Amniotic stem cell (primary cell): ENCODE results near the gene PCSK1N.
"Not testable (repeated sequence)": the region's sequence is repeated elsewhere in the genome, so short reads cannot be mapped to it uniquely, and the experiment has no call there.

Experiments
- DNase-seq: peaks from one replicate; lab custom pipeline; 2025; lab: John Stamatoyannopoulos, UW

Gene PCSK1N

DNA sequence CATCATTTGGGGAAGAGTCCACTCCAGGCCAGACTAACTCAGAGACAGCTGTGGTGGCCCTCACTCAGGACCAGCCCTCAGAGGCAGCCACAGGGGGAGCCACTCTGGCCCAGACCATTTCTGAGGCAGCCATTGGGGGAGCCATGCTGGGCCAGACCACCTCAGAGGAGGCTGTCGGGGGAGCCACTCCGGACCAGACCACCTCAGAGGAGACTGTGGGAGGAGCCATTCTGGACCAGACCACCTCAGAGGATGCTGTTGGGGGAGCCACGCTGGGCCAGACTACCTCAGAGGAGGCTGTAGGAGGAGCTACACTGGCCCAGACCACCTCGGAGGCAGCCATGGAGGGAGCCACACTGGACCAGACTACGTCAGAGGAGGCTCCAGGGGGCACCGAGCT lies 12.4 kb downstream of the PCSK1N start:
- no peak for DNase-seq

GRCh38 chrX:48819394-48819793 lies 16.0 kb downstream of the PCSK1N start:
- not testable (repeated sequence) for DNase-seq

DNA sequence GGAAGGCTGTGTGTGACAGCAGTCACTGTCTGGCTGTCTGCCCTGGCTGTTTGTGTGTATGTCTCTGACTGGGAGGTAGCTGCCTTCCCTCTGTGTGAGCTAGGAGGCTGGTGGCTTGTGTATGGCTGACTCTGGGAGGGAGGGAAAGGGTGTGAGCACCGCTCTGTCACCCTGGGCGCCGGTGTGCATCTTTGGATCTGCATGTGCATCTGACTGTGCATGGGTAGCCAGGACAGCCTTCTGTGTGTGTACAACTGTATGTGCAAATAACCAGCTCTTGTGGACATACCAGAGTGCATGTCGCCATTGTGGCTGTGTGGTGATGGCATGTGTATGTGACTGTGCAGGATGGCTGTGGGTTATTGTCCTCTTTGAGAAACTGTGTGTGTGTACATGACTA lies 16.5 kb downstream of the PCSK1N start:
- DNase-seq: no peak

DNA sequence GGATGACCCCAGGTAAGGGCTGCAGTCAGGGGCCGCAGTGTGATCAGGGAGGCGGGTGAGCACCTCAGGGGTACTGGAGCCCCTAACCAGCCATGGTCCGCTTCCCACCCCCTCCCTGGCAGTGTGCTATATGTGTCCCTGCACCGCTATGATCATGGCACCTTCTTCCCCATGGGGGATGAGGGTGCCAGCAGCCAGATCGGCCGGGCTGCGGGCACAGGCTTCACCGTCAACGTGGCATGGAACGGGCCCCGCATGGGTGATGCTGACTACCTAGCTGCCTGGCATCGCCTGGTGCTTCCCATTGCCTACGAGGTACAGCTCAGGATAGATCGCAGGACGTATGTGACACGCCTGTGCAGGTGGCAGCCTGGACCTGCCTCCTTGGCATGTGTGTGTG lies 17.3 kb downstream of the PCSK1N start:
- no peak for DNase-seq

DNA sequence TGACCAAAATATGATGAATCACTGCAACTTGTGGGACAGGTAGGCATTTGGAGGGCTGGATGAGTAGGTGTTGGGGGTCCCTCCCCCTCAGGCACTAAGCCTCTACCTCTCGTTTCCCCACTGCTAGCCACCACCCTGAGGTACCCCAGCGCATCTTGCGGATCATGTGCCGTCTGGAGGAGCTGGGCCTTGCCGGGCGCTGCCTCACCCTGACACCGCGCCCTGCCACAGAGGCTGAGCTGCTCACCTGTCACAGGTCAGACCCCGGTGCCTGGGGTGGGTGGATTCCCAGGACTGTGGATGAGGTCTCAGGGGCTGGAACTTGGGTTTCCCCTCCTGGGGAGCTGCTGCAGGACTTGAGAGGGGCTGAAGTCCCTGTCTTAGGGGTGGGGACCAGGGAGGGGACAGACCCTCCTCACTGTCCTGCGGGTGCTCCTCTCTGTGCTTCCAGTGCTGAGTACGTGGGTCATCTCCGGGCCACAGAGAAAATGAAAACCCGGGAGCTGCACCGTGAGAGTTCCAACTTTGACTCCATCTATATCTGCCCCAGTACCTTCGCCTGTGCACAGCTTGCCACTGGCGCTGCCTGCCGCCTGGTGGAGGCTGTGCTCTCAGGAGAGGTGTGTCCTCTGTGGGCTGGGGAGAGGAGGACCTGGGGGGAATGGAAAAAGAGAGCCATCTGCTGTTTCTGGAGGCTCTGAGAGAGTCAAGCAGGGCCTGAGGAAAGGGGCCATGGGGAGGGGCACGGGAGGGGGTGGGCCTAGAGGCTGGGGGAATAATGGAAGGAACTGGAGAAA lies 19.2 kb downstream of the PCSK1N start:
- DNase-seq: no peak

DNA sequence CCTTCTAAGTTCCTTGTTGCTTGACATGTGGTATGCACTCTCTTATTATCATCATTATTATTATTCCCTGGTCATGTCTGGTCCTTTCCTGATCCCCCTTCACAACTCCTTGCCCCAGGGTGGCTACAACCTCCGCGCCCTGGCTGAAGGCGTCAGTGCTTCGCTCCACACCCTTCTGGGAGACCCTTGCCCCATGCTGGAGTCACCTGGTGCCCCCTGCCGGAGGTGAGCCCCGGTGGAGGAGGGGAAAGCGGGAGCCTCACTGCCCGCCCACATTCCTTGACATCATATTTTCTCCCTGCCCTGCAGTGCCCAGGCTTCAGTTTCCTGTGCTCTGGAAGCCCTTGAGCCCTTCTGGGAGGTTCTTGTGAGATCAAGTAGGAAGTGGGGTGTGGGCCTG lies 20.1 kb downstream of the PCSK1N start:
- DNase-seq: no peak

DNA sequence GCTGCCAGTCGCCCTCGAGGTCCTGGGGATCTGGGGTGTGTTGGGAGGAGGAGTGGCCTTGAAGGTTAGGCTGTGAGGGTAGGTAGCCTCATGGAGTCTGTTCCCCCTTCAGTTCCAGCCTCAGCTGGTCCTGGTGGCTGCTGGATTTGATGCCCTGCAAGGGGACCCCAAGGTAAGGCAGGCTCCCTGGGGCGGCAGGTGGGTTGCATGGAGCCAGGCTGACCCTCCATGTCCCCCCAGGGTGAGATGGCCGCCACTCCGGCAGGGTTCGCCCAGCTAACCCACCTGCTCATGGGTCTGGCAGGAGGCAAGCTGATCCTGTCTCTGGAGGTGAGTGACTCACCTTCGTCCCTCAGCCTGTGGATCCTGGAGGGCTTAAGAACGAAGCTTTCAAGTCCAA lies 20.7 kb downstream of the PCSK1N start:
- DNase-seq: no peak

DNA sequence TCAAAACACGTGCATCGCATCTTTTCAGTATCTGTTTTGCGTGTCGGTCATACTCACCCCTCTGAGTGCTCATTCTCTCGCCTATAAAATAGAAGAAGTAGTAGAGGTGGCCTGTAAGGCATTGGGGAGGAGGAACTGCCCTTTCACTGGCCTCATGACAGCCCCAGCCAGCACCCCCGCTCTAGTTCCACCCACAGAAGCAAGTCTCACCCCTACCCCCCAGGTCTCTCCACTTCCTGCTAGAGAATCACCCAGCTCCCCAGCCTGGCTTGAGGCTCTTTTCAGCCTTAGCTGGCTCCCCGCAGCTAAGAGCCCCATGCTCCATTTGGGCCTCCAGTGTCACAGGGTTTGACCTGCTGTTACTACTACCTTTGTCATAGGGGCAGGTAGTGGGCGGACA lies 21.8 kb downstream of the PCSK1N start:
- no peak for DNase-seq

GRCh38 chrX:48806081-48806480 lies 29.3 kb downstream of the PCSK1N start:
- no peak for DNase-seq

GRCh38 chrX:48802905-48803200 lies 32.6 kb downstream of the PCSK1N start:
- DNase-seq: no peak

GRCh38 chrX:48802089-48802904 lies 33.1 kb downstream of the PCSK1N start:
- DNase-seq: peak; percentile 31

- DNase-seq: peak; percentile 93
Observed at GRCh38 chrX:48801280-48802088, 33.9 kb downstream of the PCSK1N start, which contains the start of gene HDAC6. HDAC6 (plus strand) TSS chrX:48802067; CDS start chrX:48802693, 626 bp downstream.

GRCh38 chrX:48800574-48801279 lies 34.7 kb downstream of the PCSK1N start:
- DNase-seq: no peak

DNA sequence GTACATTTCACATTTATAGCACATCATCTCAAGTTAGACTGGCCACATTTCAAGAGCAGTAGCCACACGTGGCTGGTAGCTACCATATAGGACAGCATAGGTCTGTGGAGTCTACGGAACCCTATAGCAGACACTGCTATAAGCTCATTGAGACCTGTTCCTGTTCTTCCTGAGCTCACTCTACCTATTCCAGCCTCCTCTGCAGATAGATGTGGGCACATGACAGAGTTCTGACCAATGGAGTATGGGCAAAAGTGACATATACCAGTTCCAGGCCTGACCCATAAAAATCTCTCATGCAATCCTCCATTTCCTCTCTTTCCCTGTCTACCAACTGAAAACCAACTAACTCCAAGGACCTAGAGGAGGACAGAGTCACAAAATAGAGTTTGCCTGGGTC lies 37.1 kb downstream of the PCSK1N start:
- DNase-seq: no peak

DNA sequence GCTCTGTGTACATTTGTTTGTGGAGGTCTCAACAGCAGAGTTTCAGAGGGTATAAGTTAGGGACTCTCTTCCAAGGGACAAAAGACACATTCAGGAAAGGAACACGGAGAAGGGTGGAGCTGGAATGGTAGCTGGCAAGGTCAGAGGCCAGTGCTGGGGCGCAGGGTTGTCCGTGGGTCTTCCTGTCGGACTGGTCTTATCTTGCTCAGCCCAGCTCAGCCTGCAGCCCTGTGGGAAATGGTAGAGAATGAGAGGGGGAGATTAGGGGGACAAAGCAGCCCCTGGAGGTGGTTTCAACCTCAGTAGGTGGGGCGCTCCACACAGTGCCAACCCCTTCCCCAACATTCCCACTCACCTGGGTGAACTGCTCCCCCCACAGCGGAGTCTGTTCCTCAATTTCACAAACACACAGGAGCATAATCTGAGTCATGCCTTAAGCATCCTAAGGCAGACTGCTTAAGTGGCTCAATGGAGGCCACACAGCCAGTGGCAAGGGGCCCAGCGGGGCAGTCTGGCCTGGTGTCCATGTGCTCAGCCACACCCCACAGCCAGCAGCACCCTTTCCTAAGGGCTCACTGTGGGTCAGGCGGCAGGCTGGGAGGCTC lies 40.4 kb downstream of the PCSK1N start:
- no peak for DNase-seq

DNA sequence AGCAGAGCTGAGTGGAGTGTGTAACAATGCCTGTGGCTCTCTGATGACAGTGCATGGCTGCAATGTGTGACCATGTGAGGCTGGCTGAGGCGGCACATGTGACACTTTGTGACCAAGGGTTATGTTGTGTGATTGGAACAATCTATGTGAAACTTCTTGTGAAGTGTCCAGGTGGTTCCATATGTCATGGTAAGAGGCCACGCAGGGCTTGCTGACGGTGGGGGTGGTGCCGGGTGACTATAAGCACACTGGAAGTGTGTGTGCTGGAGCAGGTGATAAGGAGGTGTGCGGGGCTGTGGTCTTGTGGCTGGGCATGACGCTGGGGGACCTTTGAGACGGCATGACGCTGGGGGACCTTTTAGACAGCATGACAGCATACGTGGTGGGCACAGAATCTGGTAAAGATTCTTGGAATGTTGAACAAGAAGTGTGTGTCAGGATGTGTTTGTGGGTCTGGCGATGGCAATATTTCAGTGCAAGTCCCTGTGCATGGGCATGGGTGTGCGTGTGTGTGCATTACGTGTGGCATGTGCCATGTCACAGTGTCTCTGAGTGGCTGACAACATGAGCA lies 41.0 kb downstream of the PCSK1N start:
- no peak for DNase-seq

- no peak for DNase-seq
Observed at GRCh38 chrX:48793935-48794334, 41.5 kb downstream of the PCSK1N start.

DNA sequence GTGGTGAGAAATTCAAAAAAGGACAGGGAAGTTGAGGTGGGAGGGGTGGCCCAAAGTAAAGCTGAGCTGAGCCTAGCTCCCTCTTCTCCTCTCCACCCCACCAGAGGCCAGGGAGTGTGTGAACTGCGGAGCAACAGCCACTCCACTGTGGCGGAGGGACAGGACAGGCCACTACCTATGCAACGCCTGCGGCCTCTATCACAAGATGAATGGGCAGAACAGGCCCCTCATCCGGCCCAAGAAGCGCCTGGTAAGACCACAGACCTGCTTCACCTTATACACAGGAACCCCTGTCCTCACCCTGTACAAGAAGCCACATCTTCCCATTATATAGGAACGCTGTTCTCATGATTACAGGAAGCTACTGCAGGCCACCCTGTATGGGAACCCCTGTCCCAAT lies 43.2 kb downstream of the PCSK1N start:
- DNase-seq: no peak

- DNase-seq: no peak
Observed at GRCh38 chrX:48791063-48791820, 44.2 kb downstream of the PCSK1N start.

DNA sequence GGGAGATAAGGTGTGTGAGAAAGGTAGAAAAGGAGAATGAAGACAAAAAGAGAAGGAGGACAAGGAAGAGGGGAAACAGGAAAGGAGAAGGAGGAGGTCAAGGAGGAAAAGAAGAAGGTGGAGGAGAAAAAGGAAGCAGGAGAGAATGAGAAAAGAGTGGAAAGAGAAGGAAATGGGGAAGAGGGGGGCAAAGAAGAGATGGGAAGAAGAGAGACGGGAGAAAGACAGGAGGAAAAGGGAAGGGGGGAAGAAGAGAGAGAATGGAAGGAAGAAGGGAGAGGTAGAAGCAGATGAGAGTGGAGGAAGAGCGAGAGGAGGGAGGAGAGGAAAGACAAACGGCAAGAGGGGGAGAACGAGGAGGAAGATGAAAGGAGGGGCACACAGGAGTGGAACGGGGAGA lies 44.9 kb downstream of the PCSK1N start:
- no peak for DNase-seq
